Adipose tissue (tissue), 3 donors: Measurements from ENCODE around the gene KRT75. TPM values are rescaled to one million over a fixed set of nuclear protein-coding genes. Genes with fewer than 3 reads are reported as not detected.
"Not testable (repeated sequence)": the region's sequence is repeated elsewhere in the genome, so short reads cannot be mapped to it uniquely, and the experiment has no call there.

ENCODE experiments used
- H3K27ac ChIP-seq: one replicate; pipeline ENCODE4 v1.5.1; 2013; ENCODE audit warnings: low read depth, low read length
- WGBS, 3 donors: extraction: QIAGEN DNeasy Blood & Tissue Kit; methylation state at CpG; one replicate each; pipeline ENCODE4 v1.1.7; 2013; 5-methylcytosine and 5-hydroxymethylcytosine counted together
- polyA plus RNA-seq, 3 donors: library from polyadenylated mRNA; stranded (reverse); fragments of 200-250 nt; gene quantifications; one replicate each; pipeline ENCODE4 v1.2.3, GENCODE V29; 2013
- donor health status: healthy with polysubstance abuse.
- donor health status: Bipolar disorder and iron deficiency.
- donor health status: healthy.

Gene KRT75
- polyA plus RNA-seq, 3 donors, result 0.11 TPM; not detected in 2

DNA sequence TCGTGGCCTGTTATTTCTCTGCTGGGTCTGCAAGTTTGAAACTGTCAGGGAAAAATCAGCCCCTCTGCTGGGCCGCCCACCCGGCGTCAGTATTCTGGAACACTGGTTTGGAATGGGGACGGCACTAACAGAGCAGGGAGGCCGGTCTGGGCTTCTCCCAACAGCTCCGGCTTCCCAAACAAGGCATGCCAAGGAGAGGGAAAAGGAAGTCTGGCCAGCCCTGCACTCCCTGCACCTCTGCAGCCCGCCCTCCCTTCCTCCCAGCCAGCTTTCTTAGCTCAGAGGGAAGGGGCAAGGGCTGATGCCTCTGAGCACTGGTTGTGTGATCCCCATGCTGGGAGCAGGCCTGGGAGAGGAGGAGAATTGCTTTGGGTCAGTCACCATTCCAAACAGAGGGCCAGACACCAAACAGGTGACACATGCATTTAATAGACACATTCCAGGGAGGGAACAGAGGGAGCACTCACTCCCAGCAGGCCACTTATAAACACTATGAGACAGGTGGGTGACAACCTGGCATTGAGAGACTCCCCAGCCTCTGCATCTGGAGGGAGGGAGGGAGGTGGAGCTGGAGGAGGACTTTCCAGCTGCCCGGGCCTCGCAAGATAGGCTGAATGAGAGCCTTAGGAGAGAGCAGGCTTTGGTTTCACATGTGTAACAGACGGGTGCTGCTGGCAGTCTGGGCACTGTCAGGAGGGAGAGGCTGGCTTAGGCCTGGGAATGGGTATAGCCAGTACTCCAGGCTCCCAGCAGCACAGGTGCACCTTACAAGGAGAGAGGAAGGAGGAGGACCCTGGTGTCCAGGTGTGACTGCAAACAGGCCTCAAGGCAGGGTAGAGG, 10.3 kb downstream of the KRT75 start:
- H3K27ac ChIP-seq, result no peak overlapping the region

GRCh38 chr12:52423035-52423434, 11.1 kb downstream of the KRT75 start:
- WGBS, 3 donors, result 47 to 73% (median 49%) methylated on average over 6 of the region's 6 CpGs
- no peak overlapping the region for H3K27ac ChIP-seq

More for the DNA sequence above, 10.3 kb downstream of the KRT75 start:
- 42 to 64% (median 53%) methylated on average over 11 of the region's 11 CpGs for WGBS, 3 donors

GRCh38 chr12:52419656-52420055, 14.5 kb downstream of the KRT75 start:
- WGBS, 3 donors, result 53 to 80% (median 56%) methylated on average over 1 of the region's 1 CpG

GRCh38 chr12:52418576-52419110, 15.5 kb downstream of the KRT75 start:
- H3K27ac ChIP-seq, result no peak overlapping the region
- 85 to 89% (median 86%) methylated on average over 4 of the region's 4 CpGs for WGBS, 3 donors

More at GRCh38 chr12:52419656-52420055, 14.5 kb downstream of the KRT75 start:
- H3K27ac ChIP-seq, result no peak overlapping the region

GRCh38 chr12:52417740-52418139, 16.4 kb downstream of the KRT75 start:
- WGBS, 3 donors, result 73 to 91% (median 82%) methylated on average over 2 of the region's 2 CpGs
- no peak overlapping the region for H3K27ac ChIP-seq

DNA sequence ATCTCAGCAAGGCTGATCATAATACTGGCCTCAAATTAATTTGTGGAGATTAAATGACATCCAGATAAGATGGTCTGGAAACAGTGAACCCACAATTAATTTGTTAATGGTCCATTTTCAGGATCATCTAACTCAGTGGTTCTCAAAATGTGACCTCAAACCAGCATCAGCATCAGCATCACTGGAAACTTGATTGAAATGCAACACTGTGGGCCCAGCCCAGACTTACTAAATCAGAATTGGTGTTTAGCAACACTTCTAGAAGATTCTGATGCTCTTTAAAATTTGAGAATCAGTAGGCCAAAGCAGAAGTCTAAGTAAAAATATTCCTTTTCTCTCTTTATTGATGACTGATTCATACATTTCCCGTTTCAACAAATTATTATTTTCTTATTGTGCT, 17.4 kb downstream of the KRT75 start:
- WGBS, 3 donors, result 51 to 84% (median 66%) methylated on average over 1 of the region's 1 CpG
- no peak overlapping the region for H3K27ac ChIP-seq

DNA sequence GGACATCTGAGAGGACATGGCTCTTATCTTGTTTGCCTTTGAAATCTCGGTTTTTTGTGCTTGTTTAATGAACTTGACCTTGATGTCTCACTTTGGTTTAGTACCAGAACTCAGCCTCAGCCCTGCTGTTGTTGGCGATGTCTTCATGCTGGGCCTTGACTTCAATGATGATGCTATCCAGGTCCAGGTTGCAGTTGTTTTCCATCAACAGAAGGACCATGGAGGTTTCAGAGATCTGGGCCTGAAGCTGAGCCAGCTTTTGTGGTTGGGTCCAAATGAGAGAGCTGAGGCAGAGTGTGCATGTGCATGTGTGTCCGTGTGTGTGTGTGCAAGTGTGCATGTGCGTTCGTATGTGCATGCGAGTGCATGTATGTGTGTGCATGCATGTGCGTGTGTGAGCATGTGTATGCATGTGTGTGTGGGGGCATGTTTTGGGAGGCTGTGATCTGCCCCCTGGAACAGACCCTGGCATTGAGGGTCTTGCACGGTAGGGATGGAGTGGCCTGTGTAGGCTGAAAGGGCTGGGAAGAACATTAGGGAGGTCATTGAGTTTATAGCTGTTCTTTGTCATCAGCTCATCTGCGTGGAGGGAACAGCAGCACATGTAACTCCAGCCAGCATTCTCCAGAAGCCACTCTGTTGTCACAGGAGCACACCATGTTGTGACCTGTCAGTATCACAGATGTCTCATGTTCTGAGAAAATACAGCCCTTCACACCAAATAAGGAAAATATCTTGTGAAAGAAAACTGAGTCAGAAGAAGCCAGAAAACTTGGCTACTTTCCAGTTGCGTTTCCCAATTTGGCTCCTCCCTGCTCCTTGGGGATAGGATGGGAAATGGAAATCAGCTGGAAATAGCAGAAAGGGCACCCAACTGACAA, 18.1 kb downstream of the KRT75 start:
- H3K27ac ChIP-seq, result no peak overlapping the region

GRCh38 chr12:52414936-52415335, 19.2 kb downstream of the KRT75 start:
- H3K27ac ChIP-seq, result no peak overlapping the region
- WGBS, 3 donors, result 72 to 83% (median 77%) methylated on average over 5 of the region's 5 CpGs

More for the DNA sequence above, 18.1 kb downstream of the KRT75 start:
- 68 to 69% (median 68%) methylated on average over 10 of the region's 10 CpGs for WGBS, 3 donors

DNA sequence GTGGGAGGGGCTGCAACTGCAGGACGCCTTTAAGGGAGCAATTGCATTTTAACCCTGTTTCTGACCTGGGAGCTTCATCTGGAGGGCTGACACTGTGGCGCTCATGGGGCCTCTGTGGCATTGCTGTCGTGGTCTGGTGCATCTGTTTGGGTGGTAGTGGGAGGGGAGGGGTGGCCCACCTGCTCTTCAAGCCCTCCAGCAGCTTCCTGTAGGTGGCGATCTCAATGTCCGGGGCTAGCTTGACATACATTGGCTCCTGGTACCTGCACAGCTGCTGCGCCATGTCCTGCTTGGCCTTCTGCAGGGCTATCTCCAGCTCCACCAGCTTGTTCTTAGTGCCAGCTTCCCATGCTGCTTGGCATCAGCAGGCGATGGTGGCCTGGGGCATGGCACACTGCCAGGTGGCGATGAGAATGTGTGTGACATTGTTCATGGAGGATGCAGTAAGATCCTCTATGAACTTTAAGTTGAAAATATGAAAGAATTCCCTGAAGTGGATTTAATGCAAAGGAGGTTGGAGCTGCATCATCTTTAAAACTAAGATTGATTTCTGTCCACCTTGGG, 20.3 kb downstream of the KRT75 start:
- WGBS, 3 donors, result 49 to 70% (median 64%) methylated on average over 8 of the region's 8 CpGs
- no peak overlapping the region for H3K27ac ChIP-seq

DNA sequence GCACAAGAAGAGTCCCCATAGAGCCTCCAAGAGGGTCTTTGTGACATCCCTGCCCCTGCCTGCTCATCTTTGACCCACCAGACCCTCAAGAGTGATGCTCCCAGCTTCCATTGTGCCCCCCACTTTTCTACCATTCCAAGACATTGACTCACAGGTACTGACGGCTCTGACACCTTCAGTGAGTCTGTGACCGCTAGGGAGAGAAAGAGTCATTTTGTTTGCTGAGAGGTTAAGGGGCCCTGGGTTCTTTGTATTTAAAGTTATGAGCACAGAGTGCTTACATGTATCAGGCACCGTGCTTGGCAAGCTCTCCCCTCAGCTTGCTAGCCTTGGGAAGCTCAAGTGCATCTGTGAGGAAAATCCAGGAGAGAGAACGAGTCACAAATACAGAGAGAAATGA, 21.0 kb downstream of the KRT75 start:
- H3K27ac ChIP-seq, result no peak overlapping the region
- 54 to 59% (median 55%) methylated on average over 4 of the region's 4 CpGs for WGBS, 3 donors

- 79 to 90% (median 85%) methylated on average over 10 of the region's 10 CpGs for WGBS, 3 donors
- no peak overlapping the region for H3K27ac ChIP-seq
Measured at GRCh38 chr12:52411815-52412214, 22.4 kb downstream of the KRT75 start.

DNA sequence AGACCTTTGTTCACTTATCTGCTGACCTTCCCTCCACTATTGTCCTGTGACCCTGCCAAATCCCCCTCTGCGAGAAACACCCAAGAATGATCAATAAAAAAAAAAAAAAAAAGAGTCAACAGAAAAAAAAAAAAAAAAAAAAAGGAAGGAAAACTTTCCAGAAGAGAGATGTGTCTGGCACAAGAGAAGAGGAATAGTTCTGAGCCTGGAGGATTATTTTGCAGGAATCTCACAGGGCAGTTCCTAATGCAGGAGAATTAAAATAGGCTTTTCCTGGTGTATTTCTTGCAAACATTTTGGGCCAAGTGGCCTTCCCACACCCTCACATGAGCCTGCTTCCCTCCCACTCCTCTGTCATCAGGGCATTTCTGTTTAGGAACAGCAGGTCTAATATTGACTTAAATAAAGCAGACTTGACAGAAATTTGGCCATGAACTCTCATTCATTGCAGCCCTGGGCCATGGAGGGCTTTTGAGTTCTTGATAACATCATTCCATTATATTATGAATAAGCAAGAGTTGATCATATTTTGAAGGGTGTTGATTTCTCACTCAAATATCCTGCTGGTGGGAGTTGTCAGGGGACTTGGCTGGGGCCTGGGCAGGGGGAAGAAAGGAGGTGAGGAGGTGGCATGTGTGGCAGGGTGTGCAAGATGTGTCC, 23.5 kb downstream of the KRT75 start:
- WGBS, 3 donors, result no CpG with 5 or more reads among the region's 1 CpG
- not testable (repeated sequence) for H3K27ac ChIP-seq

GRCh38 chr12:52407918-52408317, 26.3 kb downstream of the KRT75 start:
- WGBS, 3 donors, result 82 to 84% (median 83%) methylated on average over 5 of the region's 5 CpGs
- H3K27ac ChIP-seq, result no peak overlapping the region

DNA sequence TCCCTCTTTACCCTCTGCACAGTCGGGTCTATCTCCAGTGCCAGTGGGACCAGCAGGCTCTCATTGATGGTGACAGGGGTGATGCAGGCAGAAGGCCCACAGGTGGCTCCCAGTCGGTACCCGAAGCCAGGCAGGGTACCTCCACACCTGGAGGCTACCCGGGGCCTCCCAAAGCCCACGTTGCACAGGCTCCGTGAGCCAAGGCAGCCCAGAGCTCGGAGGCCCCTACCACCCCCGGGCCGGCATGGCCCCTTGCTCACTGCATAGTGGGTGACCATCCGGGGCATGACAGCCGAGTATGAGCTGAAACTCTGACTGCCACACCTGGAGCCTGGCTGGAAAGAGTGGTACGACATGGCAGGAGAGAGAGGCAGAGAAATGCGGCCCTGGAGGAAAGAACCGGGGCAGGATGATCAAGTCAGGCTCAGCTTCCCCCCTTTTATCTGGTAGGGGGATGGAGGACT, 28.2 kb downstream of the KRT75 start, which contains the start of gene KRT82:
KRT82 (minus strand) TSS at position 414 of the 464 bp plus-strand sequence; CDS start at position 356, 58 bp downstream.
- no peak within 1 kb of the TSS for H3K27ac ChIP-seq
- WGBS, 3 donors, result 89 to 93% (median 92%) methylated on average over 14 of the region's 14 CpGs

GRCh38 chr12:52404951-52405350, 29.2 kb downstream of the KRT75 start:
- 86 to 89% (median 88%) methylated on average over 3 of the region's 3 CpGs for WGBS, 3 donors
- H3K27ac ChIP-seq, result no peak overlapping the region

DNA sequence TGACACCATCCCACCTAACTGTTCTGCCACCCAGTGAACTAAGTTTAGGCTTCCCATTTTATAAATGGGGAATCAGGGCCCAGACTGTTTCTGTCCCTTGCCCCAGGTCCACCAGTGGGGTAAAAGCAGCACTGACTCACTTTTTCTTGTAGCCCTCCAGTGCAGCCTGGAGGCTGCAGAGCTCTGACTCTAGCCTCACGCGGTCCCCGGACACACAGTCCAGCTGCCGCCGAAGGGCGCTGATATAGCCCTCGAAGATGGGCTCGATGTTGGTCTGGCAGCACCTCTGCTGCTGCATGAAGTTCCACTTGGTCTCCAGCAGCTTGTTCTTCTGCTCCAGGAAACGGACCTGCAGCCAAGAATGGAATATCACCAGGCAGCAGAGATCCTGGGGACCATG, 30.6 kb downstream of the KRT75 start:
- 91 to 94% (median 92%) methylated on average over 9 of the region's 9 CpGs for WGBS, 3 donors
- no peak overlapping the region for H3K27ac ChIP-seq

GRCh38 chr12:52402873-52403540, 31.2 kb downstream of the KRT75 start:
- 68 to 76% (median 74%) methylated on average over 3 of the region's 3 CpGs for WGBS, 3 donors
- H3K27ac ChIP-seq, result no peak overlapping the region
